K562 (cell line): ENCODE data around the gene MAP3K4. TPM values are rescaled to one million over a fixed set of nuclear protein-coding genes. Genes with fewer than 3 reads are reported as not detected.

ENCODE experiments used
- ADNP ChIP-seq: fragments of 200-800 bp; sonication (Bioruptor generic); IDR thresholded peaks from 2 replicates; pipeline ENCODE4 v1.6.1; 2016; ENCODE audit warnings: missing genetic modification characterization, missing compliant biosample characterization
- CHD1 ChIP-seq: fragments of 200-600 bp; sonication (generic); IDR thresholded peaks from one replicate; pipeline ENCODE4 v1.6.1; 2012; ENCODE audit warnings: mild to moderate bottlenecking, moderate library complexity, low read length, inconsistent platforms
- ELK3 ChIP-seq: fragments of 450-650 bp; formaldehyde crosslinking; IDR thresholded peaks from 2 replicates; pipeline ENCODE4 v1.4.0; 2020; ENCODE audit warnings: mild to moderate bottlenecking
- ERF ChIP-seq: fragments of 450-650 bp; formaldehyde crosslinking; IDR thresholded peaks from 2 replicates; pipeline ENCODE4 v1.4.0; 2020; ENCODE audit warnings: mild to moderate bottlenecking, mixed read lengths
- GABPB1 ChIP-seq: sonication (generic); formaldehyde crosslinking; IDR thresholded peaks from 2 replicates; pipeline ENCODE4 v1.8.0; 2022; ENCODE audit warnings: mild to moderate bottlenecking, missing genetic modification reagents
- GABPB2 ChIP-seq: fragments of 250-450 bp; sonication (Bioruptor Pico); conservative IDR thresholded peaks from 2 replicates; pipeline ENCODE4 v1.5.1; 2021; ENCODE audit warnings: mild to moderate bottlenecking
- LARP7 ChIP-seq: fragments of 450-650 bp; IDR thresholded peaks from 2 replicates; pipeline ENCODE4 v1.6.1; 2016
- MEIS2 ChIP-seq: fragments of 450-650 bp; IDR thresholded peaks from 2 replicates; pipeline ENCODE4 v1.6.1; 2014; ENCODE audit warnings: mild to moderate bottlenecking; ENCODE audit not compliant: partially characterized antibody
- MLX ChIP-seq, 2 experiments: fragments of 450-650 bp in 1 of 2; sonication (generic) in 1 of 2; formaldehyde crosslinking; conservative IDR thresholded peaks; 2 replicates each; pipeline versions ENCODE4 v1.4.0 to v1.8.1; 2020 to 2022; ENCODE audit warnings: mild to moderate bottlenecking in 1 of 2, missing genetic modification reagents in 1 of 2
- NFE2 ChIP-seq: IDR thresholded peaks from 2 replicates; pipeline ENCODE4 v1.6.1; 2014; ENCODE audit warnings: antibody characterized with exemption, low read depth
- NR1H2 ChIP-seq: sonication (generic); formaldehyde crosslinking; IDR thresholded peaks from 2 replicates; pipeline ENCODE4 v1.4.0; 2020; ENCODE audit warnings: mild to moderate bottlenecking, missing genetic modification reagents
- PHF20 ChIP-seq: fragments of 450-650 bp; IDR thresholded peaks from 2 replicates; pipeline ENCODE4 v1.6.1; 2018; ENCODE audit not compliant: partially characterized antibody
- PRMT5 ChIP-seq: sonication (generic); formaldehyde crosslinking; IDR thresholded peaks from 2 replicates; pipeline ENCODE4 v1.5.0; 2020; ENCODE audit warnings: missing genetic modification reagents
- SMARCA4 ChIP-seq: fragments of 450-650 bp; IDR thresholded peaks from 2 replicates; pipeline ENCODE4 v1.6.1; 2016
- SMARCC2 ChIP-seq: fragments of 450-650 bp; IDR thresholded peaks from 2 replicates; pipeline ENCODE4 v1.6.1; 2017; ENCODE audit warnings: antibody characterized with exemption, moderate library complexity, mild to moderate bottlenecking, low read depth
- SMARCE1 ChIP-seq: fragments of 450-650 bp; IDR thresholded peaks from 2 replicates; pipeline ENCODE4 v1.7.1; 2016; ENCODE audit warnings: mild to moderate bottlenecking
- TCF7L2 ChIP-seq: fragments of 150-350 bp; IDR thresholded peaks from 2 replicates; pipeline ENCODE4 v1.6.1; 2016; ENCODE audit warnings: low read depth, mild to moderate bottlenecking, low read length, moderate library complexity
- TEAD2 ChIP-seq: fragments of 450-650 bp; IDR thresholded peaks from 2 replicates; pipeline ENCODE4 v1.6.1; 2016; ENCODE audit warnings: missing genetic modification characterization, control low read depth, missing compliant biosample characterization
- TFE3 ChIP-seq: fragments of 450-650 bp; formaldehyde crosslinking; IDR thresholded peaks from 2 replicates; pipeline ENCODE4 v1.4.0; 2020; ENCODE audit warnings: mild to moderate bottlenecking, mixed read lengths
- YBX1 ChIP-seq: fragments of 450-650 bp; IDR thresholded peaks from 2 replicates; pipeline ENCODE4 v1.7.1; 2016; ENCODE audit warnings: mild to moderate bottlenecking
- ZBTB12 ChIP-seq: fragments of 250-450 bp; sonication (Bioruptor Pico); IDR thresholded peaks from 2 replicates; pipeline ENCODE4 v1.4.0; 2020
- ZC3H4 ChIP-seq: sonication (generic); formaldehyde crosslinking; IDR thresholded peaks from 2 replicates; pipeline ENCODE4 v1.9.0; 2021; ENCODE audit warnings: missing genetic modification reagents, borderline replicate concordance
- ZC3H8 ChIP-seq: fragments of 450-650 bp; IDR thresholded peaks from 2 replicates; pipeline ENCODE4 v1.6.1; 2017
- ZFP1 ChIP-seq: fragments of 450-650 bp; formaldehyde crosslinking; IDR thresholded peaks from 2 replicates; pipeline ENCODE4 v1.4.0; 2020; ENCODE audit warnings: mild to moderate bottlenecking, mixed read lengths
- ZFX ChIP-seq: sonication (generic); formaldehyde crosslinking; IDR thresholded peaks from 2 replicates; pipeline ENCODE4 v1.8.0; 2022; ENCODE audit warnings: mild to moderate bottlenecking, missing genetic modification reagents, moderate library complexity
- ZNF165 ChIP-seq: fragments of 250-450 bp; sonication (Bioruptor Pico); IDR thresholded peaks from 2 replicates; pipeline ENCODE4 v1.4.0; 2020; ENCODE audit warnings: borderline replicate concordance
- ZNF75A ChIP-seq: fragments of 450-650 bp; formaldehyde crosslinking; IDR thresholded peaks from 2 replicates; pipeline ENCODE4 v1.4.0; 2020; ENCODE audit warnings: mild to moderate bottlenecking
- polyA plus RNA-seq, 8 experiments: library from polyadenylated mRNA; depleted of rRNA in 4 of 8; stranded (reverse) in 5 of 8; unstranded in 3 of 8; fragments of >200 nt; fragmentation: Nextera tagmentation in 2 of 8; fragmentation: Illumina TruSeq in 1 of 8; extraction: Ambion mirVana in 2 of 8; extraction: Trizol in 1 of 8; gene quantifications; 2 replicates each; pipeline versions ENCODE4 v1.2.1 to v1.2.3, GENCODE V29; 2011 to 2014; ENCODE audit warnings: inconsistent platforms in 1 of 8, missing spikeins in 1 of 8
- total RNA-seq, 7 experiments: library from RNA; depleted of rRNA in 6 of 7; stranded (reverse); fragments of >200 nt in 6 of 7; fragmentation: Illumina TruSeq in 2 of 7; extraction: Trizol in 2 of 7; gene quantifications; 2 replicates each; pipeline versions ENCODE4 v1.2.1 to v1.2.3, GENCODE V29; 2011 to 2021; ENCODE audit warnings: low replicate concordance in 1 of 7

Gene MAP3K4
- total and polyA plus RNA-seq, 9 of the 15 experiments (the other 6 are each of a cell fraction or from before 2014, with no cell fraction given) = 21.0 to 77.2 (median 48.9) TPM

GRCh38 chr6:160990847-160991405 is 643 bp upstream of the MAP3K4 start (continued):
- TF ChIP-seq MLX (CRISPR knock-in tag; conservative IDR thresholded peaks at IDR 0.05) (no peak; a peak in 1 of 4 replicates), YBX1 (no peak), PRMT5 (CRISPR knock-in tag) (no peak), ADNP (tag) (no peak), LARP7 (no peak; the same call in 1 of the 2 replicates), NFE2 (peak; percentile 15; the same call in 1 of the 2 replicates), TFE3 (CRISPR knock-in tag) (no peak), NR1H2 (CRISPR knock-in tag) (0 out of 2 replicates have a peak, but pooled peaks have one; percentile 43), SMARCC2 (0 out of 2 replicates have a peak, but pooled peaks have one; percentile 36), ZC3H8 (no peak), ZBTB12 (CRISPR knock-in tag) (no peak), ZNF165 (CRISPR knock-in tag) (no peak), ZNF75A (CRISPR knock-in tag) (no peak), SMARCE1 (peak; percentile 72; the same call in 1 of the 2 replicates), GABPB1 (CRISPR knock-in tag) (no peak), ELK3 (CRISPR knock-in tag) (peak; percentile 50; the same call in 1 of the 2 replicates), TEAD2 (tag) (peak; percentile 54; the same call in 1 of the 2 replicates), ZFP1 (no peak), CHD1 (no peak), SMARCA4 (peak; percentile 77), ERF (CRISPR knock-in tag) (no peak), GABPB2 (CRISPR knock-in tag) (0 out of 2 replicates have a peak, but pooled peaks have one; percentile 33), ZC3H4 (CRISPR knock-in tag) (no peak), MEIS2 (no peak), PHF20 (peak; percentile 5), ZFX (CRISPR knock-in tag) (no peak), TCF7L2 (no peak)
